GM12878 (cell line): ENCODE results near the gene RAF1.

ENCODE experiments used
- CHD1 ChIP-seq: IDR thresholded peaks from 2 replicates; pipeline ENCODE4 v1.6.1; 2012; ENCODE audit warnings: low read depth, low read length, improper control_type of control experiment
- CHD2 ChIP-seq: IDR thresholded peaks from 2 replicates; pipeline ENCODE4 v1.6.1; 2011; ENCODE audit warnings: low read depth, low read length, improper control_type of control experiment, borderline replicate concordance
- CTCF ChIP-seq, 3 experiments: IDR thresholded peaks in 2 of 3; conservative IDR thresholded peaks in 1 of 3; 2 replicates each; pipeline ENCODE4 v1.5.1; 2011; ENCODE audit warnings: low read depth in 3 of 3, low read length in 3 of 3, mild to moderate bottlenecking in 3 of 3, control low read depth in 2 of 3, moderate library complexity in 2 of 3, inconsistent platforms in 1 of 3, mixed read lengths in 1 of 3; ENCODE audit not compliant: control insufficient read depth in 2 of 3, insufficient read depth in 1 of 3; ENCODE audit errors: extremely low read depth in 1 of 3
- EZH2 ChIP-seq: IDR thresholded peaks from 2 replicates; pipeline ENCODE4 v1.6.1; 2012; ENCODE audit warnings: low read depth, mild to moderate bottlenecking, control low read depth, inconsistent platforms, low read length, borderline replicate concordance; ENCODE audit not compliant: control insufficient read depth
- GABPA ChIP-seq: IDR thresholded peaks from 2 replicates; pipeline ENCODE4 v1.6.1; 2014; ENCODE audit warnings: antibody characterized with exemption, low read depth, mild to moderate bottlenecking, inconsistent platforms
- NBN ChIP-seq: fragments of 450-650 bp; IDR thresholded peaks from 2 replicates; pipeline ENCODE4 v1.6.1; 2016
- PKNOX1 ChIP-seq: fragments of 450-650 bp; IDR thresholded peaks from 2 replicates; pipeline ENCODE4 v1.6.1; 2016; ENCODE audit warnings: mild to moderate bottlenecking
- TF ChIP-seq, protein P1 (sequence below): IDR thresholded peaks from 2 replicates; pipeline ENCODE4 v1.6.1; 2012; ENCODE audit warnings: low read depth, low read length, improper control_type of control experiment

DNA sequence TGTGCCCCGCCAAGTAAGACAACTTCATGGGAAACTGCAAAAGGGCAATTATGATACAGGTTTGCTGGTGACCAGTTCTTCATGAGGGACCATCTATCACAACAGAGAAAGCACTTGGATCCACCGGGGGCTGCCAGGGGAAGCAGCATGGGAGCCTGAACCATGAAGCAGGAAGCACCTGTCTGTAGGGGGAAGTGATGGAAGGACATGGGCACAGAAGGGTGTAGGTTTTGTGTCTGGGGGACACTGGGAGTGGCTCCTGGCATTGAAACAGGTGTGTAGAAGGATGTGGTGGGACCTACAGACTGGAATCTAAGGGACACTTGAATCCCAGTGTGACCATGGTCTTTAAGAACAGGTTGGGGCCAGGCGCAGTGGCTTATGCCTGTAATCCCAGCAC, 84.5 kb downstream of the RAF1 start:
- TF ChIP-seq EZH2, result no peak
- no peak for TF ChIP-seq CHD1
- TF ChIP-seq PKNOX1, result no peak
- TF ChIP-seq CHD2, result no peak
- TF ChIP-seq CTCF (IDR thresholded peaks at IDR 0.05 in 2 of 3, conservative IDR thresholded peaks at IDR 0.05 in 1 of 3; ENCODE audit: control insufficient read depth in 2 of 3, extremely low read depth in 1 of 3, insufficient read depth in 1 of 3, low read depth in 3 of 3, low read length in 3 of 3), result no peak
- TF ChIP-seq, protein P1, sequence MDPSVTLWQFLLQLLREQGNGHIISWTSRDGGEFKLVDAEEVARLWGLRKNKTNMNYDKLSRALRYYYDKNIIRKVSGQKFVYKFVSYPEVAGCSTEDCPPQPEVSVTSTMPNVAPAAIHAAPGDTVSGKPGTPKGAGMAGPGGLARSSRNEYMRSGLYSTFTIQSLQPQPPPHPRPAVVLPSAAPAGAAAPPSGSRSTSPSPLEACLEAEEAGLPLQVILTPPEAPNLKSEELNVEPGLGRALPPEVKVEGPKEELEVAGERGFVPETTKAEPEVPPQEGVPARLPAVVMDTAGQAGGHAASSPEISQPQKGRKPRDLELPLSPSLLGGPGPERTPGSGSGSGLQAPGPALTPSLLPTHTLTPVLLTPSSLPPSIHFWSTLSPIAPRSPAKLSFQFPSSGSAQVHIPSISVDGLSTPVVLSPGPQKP, result no peak
- TF ChIP-seq GABPA, result no peak
- TF ChIP-seq NBN, result no peak
